Tibial artery (tissue), 4 donors: ENCODE data around the gene WIPF3.

Source experiments
- DNase-seq, 2 donors: peaks; one replicate each; pipeline ENCODE4 v3.0.0-alpha.2; 2019
- H3K27ac ChIP-seq, 2 donors: fragments of 200-600 bp; sonication (generic) in 1 of 2; 1 replicate in 1 of 2; 2 replicates in 1 of 2; pipeline ENCODE4 v1.5.1; 2018 to 2019; ENCODE audit warnings: mild to moderate bottlenecking in 1 of 2
- H3K27me3 ChIP-seq, 2 donors: fragments of 200-600 bp; sonication (generic) in 1 of 2; one replicate each; pipeline versions ENCODE4 v1.5.1 to v1.6.0; 2016 to 2019
- H3K36me3 ChIP-seq, 3 donors: fragments of 200-600 bp; sonication (generic) in 2 of 3; one replicate each; pipeline ENCODE4 v1.5.1; 2016 to 2019; ENCODE audit warnings: mild to moderate bottlenecking in 2 of 3
- H3K4me1 ChIP-seq, 4 donors: fragments of 200-600 bp; sonication (generic) in 2 of 4; 1 replicate in 3 of 4; 2 replicates in 1 of 4; pipeline ENCODE4 v1.5.1; 2016 to 2019
- H3K4me3 ChIP-seq, 2 donors: fragments of 200-600 bp; sonication (generic) in 1 of 2; 1 replicate in 1 of 2; 2 replicates in 1 of 2; pipeline ENCODE4 v1.5.1; 2018 to 2019; ENCODE audit warnings: mild to moderate bottlenecking in 2 of 2
- H3K9me3 ChIP-seq, 3 donors: fragments of 200-600 bp; sonication (generic) in 1 of 3; one replicate each; pipeline ENCODE4 v1.5.1; 2016 to 2019
- intact Hi-C: fragments of 100-400 bp; cut with DNase I; formaldehyde crosslinking; loops from one replicate; pipeline ENCODE4 v1.15.0; 2023; ENCODE audit warnings: low total_unique reads
- TF ChIP-seq, protein P1 (sequence below), 2 experiments: fragments of 200-600 bp in 1 of 2; fragments of 450-650 bp in 1 of 2; IDR thresholded peaks; one replicate each; pipeline ENCODE4 v1.5.1; 2017 to 2019; ENCODE audit warnings: antibody characterized with exemption in 2 of 2, mild to moderate bottlenecking in 1 of 2, moderate library complexity in 1 of 2

WIPF3 gene

DNA sequence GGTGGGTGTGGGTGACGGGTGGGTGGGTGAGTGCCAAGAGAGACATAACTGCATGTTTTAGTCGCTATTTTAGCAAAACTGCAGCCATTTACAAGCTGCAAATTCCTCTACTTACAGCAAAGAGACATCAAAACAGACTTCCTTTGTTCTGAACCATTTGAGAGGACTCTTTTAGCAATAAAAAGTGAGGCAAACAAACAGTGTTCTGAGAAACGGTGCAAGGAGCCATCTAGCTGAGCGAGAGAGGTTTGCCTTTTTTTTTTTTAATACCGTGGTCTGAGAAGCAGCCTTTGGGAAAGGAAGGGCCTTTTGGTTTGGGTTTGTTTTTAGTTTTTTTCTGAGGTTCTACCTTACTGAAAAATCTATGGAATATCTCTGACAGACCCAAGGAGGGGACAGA, 120.4 kb downstream of the WIPF3 start:
- no peak overlapping the region for H3K4me3 ChIP-seq
- intact Hi-C loops, result no loop called here
- H3K36me3 ChIP-seq, result peaks cover 23 to 57% (median 32%) of the 10 kb centered on the region in 3 donors
- DNase-seq, result no peak
- no peaks in the 10 kb centered on the region for H3K4me1 ChIP-seq
- no peaks in the 10 kb centered on the region for H3K9me3 ChIP-seq
- no peaks in the 10 kb centered on the region for H3K27me3 ChIP-seq
- H3K27ac ChIP-seq, result no peak overlapping the region
- TF ChIP-seq, protein P1, sequence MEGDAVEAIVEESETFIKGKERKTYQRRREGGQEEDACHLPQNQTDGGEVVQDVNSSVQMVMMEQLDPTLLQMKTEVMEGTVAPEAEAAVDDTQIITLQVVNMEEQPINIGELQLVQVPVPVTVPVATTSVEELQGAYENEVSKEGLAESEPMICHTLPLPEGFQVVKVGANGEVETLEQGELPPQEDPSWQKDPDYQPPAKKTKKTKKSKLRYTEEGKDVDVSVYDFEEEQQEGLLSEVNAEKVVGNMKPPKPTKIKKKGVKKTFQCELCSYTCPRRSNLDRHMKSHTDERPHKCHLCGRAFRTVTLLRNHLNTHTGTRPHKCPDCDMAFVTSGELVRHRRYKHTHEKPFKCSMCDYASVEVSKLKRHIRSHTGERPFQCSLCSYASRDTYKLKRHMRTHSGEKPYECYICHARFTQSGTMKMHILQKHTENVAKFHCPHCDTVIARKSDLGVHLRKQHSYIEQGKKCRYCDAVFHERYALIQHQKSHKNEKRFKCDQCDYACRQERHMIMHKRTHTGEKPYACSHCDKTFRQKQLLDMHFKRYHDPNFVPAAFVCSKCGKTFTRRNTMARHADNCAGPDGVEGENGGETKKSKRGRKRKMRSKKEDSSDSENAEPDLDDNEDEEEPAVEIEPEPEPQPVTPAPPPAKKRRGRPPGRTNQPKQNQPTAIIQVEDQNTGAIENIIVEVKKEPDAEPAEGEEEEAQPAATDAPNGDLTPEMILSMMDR (IDR thresholded peaks at IDR 0.05), result no peak

DNA sequence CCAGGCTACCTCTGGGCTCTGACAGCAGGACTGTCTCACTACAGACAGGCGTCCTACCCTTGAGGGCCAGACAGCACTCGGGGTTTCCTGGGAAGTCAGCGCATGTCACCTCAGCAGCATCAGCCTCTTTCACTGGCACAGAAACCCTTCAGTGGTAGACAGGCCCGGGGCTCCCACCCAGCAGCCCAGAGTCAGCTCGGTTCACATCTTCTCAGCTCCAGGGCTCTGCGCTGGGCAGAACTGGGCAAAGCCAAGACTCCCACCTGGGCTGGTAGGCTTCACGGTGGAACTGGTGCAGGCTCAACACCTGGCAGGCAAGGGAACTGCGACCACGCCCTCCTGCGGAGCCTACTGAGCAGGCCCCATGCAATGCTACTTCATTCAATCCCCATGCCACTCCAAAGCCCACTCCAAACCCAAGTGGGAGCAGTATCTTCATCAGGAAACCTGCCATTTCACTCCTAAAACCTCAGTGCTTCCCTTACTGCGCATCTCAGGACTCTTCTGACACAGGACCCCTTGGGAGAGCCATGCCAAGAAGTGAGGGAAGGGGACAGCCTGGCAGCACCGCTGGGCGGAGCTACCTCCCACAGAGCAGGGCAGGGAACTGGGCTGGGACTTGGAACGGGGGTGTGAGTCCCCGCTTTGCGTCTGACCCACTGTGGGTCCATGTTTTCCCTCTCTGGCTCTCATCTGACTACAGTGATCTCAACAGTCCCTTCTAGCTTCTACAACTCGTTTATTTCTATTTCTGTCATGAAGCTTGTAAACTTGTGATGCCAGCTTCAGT, 122.9 kb downstream of the WIPF3 start:
- H3K4me1 ChIP-seq, result no peaks in the 10 kb centered on the region
- no peaks in the 10 kb centered on the region for H3K9me3 ChIP-seq
- no peaks in the 10 kb centered on the region for H3K27me3 ChIP-seq
- TF ChIP-seq, protein P1 (IDR thresholded peaks at IDR 0.05), result no peak
- intact Hi-C loops, result no loop called here
- peaks cover 9 to 48% (median 12%) of the 10 kb centered on the region in 3 donors for H3K36me3 ChIP-seq
- no peak for DNase-seq
- no peak overlapping the region for H3K4me3 ChIP-seq
- H3K27ac ChIP-seq, result no peak overlapping the region

DNA sequence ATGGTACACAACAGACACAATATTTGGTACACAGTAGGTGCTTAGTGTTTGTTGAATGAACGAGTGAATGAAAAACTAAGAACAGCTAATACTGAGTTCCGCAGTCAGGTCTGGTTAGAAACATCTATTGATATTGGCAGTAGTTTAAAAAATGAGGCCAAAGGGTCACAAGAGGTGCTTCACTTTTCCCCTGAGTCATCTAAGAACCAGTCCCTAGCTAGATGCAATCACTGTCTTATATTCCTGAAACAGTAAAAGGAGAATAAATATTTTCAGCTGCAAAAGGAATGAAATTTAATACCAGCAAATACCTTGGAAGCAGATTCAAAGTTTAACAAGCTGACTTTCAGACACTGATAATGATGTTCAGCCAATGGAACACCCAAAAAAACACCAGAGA, 128.8 kb downstream of the WIPF3 start:
- Histone ChIP-seq H3K36me3 (peaks cover 50 to 84% (median 51%) of the 10 kb centered on the region in 3 donors), H3K4me1 (no peaks in the 10 kb centered on the region), H3K9me3 (no peaks in the 10 kb centered on the region), H3K4me3 (no peak overlapping the region), H3K27me3 (no peaks in the 10 kb centered on the region), H3K27ac (no peak overlapping the region)
- TF ChIP-seq, protein P1 (IDR thresholded peaks at IDR 0.05), result no peak
- DNase-seq, result no peak
- intact Hi-C loops, result no loop called here

DNA sequence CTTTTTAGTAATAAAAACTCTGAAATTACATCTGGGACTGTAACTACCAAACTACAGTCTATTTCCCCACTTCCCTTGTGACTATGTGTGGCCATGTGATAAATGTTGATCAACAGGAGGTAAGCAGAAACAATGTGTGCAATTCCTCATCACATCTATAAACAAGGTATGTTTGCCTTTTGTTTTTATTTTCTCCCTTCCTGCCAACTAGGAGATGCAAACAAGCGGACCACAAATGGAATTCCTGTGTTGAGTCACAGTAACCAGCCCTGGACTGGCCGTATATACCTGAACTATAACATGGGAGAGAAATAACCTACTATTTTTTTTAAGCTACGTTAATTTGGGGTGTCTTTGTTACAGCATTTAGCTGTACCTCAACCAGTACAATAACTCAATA, 130.8 kb downstream of the WIPF3 start:
- Histone ChIP-seq H3K27me3 (no peaks in the 10 kb centered on the region), H3K36me3 (peaks cover 48 to 94% (median 70%) of the 10 kb centered on the region in 3 donors), H3K27ac (no peak overlapping the region), H3K4me3 (no peak overlapping the region), H3K9me3 (no peaks in the 10 kb centered on the region), H3K4me1 (no peaks in the 10 kb centered on the region)
- DNase-seq, result no peak
- TF ChIP-seq, protein P1 (IDR thresholded peaks at IDR 0.05), result no peak
- intact Hi-C loops, result no loop called here

DNA sequence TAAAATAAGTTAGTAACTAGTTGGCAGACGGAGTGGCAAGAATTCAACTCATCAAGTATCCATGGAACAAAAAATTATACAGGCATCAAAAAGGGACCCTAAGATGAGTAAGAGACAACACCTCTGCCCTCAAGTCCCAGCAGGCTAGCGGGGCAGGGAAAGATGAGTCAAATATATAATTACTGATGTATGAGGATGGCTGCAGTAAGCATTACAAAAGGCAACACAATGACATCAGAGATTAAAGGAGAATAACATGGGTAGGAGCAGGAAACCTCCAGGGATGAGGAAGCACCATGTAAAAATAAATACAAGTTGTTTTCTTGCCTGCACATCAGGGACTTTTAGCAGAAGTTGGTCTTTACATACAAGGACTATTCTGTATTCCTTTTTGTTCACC, 133.9 kb downstream of the WIPF3 start:
- no peak overlapping the region for H3K27ac ChIP-seq
- no peaks in the 10 kb centered on the region for H3K9me3 ChIP-seq
- H3K4me1 ChIP-seq, result no peaks in the 10 kb centered on the region
- H3K36me3 ChIP-seq, result peaks cover 60 to 93% (median 87%) of the 10 kb centered on the region in 3 donors
- intact Hi-C loops, result no loop called here
- no peak for DNase-seq
- H3K4me3 ChIP-seq, result no peak overlapping the region
- no peaks in the 10 kb centered on the region for H3K27me3 ChIP-seq
- TF ChIP-seq, protein P1 (IDR thresholded peaks at IDR 0.05), result no peak
